Activated CD4-positive, alpha-beta T cell treated with anti-CD3 and anti-CD28 coated beads, Interleukin-2, amount 50 U/mL, for 4 hours (primary cell): ENCODE data around the gene ACTL10.

ENCODE experiments used
- DNase-seq, 2 experiments: peaks; one replicate each; pipeline ENCODE4 v3.0.0-alpha.2; 2020

Gene ACTL10

DNA sequence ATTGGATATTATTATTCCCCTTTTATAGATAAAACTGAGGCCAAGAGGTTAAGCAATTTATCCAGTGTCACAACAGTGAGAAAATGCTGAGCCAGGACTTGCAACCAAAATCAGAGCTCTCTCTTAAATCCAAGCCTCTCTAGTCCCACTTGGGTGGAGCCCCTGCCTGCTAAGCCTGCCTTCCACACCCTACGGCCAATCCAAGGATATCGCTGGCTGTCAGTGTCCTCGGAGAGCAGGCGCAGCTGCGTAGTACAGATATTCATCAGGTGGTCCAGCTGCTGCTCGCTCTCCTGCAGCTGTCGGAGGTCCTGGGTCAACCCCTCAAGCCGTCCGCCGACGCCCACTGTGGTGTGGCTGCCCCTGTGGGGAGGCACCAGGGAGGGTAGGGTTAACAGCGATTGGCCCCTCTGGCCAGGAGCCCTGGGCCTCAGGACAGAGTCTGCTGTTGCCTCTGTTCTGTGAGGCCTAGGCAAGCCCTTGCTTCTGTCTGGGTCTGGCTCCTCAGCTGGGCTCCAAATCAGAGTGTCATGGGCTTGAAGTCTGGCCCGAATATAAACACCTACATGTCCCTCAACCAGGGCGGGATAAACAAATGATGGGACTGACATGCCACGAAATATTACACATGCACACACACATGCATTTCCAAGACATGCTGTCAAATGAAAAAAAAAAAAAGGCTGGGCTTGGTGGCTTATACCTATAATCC, 11.4 kb downstream of the ACTL10 start:
- DNase-seq = no peak

DNA sequence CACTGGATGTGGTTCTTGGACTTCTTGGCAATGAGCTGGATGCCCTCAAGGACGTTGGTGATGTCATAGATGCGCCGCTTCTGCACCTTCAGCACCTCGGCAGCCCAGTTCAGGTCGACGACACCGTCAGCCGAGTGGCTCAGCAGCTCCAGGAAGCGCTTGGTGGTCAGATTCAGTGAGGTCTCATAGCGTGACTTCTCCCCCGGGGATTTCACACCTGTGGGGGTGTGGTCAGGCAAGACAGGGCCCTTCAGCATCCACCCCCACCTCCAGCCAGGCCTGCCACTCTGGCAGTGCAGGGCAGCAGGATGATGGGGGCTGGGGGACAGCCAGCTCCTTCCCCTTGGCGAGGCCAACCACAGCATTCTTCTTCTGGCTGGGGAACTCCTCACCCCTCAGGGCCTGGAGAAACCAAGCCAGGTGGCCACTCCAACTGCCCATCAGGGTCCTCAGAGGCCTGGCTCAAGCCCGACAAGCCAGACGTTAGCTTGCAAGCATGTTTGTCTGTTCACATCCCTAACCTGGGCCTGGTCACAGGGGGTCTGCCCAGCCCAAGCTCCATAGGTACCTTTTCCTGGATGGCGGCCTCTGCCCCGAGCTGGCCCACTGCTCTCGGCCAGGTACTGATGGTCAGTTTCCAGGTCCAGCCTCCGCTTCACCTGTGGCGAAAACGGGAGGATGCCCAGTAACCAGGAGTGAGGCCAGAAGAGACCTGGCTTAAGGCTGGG, 13.2 kb downstream of the ACTL10 start:
- DNase-seq = peak in 1 of 2 experiments; percentile 12

DNA sequence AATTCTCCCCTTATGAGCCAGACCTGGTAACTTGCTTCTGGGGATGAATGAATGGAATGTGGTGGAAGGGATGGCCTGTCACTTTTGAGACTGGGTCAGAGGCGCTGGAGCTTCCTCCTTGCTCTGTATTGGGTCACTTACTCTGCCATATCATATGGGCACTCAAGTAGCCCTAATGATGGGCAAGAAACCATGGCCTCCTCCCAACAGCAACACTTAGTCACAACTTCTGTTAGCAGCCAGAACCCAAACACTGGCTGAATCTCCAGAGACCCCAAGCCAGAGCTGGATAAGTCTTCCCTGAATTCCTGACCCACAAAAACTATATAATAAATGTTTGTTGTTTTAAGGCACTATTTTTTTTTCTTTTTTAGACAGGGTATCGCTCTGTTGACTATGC, 13.9 kb downstream of the ACTL10 start:
- no peak for DNase-seq

DNA sequence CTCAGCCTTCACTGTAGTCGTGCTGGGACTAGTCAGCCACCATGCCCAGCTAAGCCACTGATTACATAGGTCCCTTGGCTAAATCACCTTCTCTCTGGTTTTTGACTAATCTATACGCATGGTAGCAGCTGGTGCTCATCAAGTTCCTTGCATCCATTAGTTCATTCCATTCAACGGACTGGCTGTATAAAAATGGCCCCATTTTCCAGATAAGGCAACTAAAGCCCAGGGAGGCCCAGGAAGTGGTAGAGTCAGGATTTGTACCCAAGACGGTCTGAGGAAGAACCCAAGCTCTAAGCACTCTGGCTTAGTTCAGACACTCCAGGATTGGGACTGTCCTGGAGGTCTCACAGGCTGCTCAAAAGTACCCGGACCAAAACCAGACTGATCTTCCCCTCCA, 14.5 kb downstream of the ACTL10 start:
- no peak for DNase-seq

DNA sequence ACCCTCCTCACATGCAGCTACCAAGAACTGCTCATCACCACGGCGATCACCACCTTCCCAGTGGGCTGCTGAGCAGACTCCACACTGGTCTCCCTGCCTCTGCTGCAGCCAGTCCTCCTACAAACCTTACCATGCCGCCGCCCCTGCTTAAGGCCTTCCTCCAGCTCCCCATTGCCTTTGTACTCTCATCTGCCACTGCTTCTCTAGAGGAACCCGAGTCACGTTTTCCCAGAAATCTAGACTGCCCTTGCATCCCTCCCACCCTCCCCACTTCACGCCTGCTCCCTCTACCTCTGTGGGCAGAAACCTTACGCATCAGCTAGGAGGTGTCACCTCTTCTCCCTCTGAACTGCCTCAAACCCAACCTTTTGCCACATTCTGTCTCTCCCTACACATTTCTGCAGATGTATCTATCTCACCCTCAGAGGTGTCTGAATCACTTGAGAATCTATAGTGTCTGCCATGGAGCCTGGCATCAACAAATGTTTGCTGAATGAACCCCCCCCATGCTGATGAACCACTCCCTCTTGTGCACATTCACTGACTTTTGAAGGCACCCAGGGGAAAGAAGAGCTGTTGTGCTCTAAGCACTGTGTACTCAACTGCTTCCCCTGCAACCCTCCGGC, 15.1 kb downstream of the ACTL10 start:
- no peak for DNase-seq

DNA sequence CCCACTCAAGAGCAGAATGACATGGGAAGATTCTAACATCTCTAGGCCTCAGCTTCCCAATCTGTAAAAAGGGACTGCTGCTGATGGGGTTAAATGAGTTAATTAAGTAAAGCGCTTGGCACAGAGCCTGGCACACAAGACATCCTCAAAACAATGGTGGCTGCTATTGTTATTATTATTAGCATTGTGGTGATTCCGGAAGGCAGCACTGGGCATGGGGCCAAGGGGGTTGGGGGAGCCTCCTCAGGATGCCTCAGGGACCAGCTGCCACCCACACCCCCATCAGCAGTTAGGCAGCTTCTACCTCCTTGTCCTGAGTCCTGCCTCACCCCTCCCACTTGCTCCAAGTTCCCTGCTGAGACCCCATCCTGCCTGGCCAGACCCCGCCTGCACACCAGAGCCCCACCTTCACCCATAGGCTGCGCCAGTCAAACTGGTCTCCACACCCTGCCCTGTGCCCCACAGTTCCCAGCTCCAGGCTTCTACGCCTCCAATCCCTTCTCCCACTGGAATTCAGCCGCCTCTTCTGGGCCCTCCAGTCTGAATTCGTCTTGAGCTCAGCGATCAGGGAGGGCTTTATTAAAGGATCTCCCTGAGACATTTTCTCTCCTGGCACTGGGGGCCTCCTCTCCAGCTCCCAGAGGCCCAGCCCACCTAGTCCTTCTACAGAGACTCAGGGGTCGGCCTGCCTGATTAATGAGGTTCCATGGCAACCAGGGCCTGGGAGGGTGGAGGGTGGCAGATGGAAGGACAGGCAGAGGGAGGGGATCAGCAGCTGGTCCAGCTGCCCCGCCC, 18.0 kb downstream of the ACTL10 start:
- no peak for DNase-seq

DNA sequence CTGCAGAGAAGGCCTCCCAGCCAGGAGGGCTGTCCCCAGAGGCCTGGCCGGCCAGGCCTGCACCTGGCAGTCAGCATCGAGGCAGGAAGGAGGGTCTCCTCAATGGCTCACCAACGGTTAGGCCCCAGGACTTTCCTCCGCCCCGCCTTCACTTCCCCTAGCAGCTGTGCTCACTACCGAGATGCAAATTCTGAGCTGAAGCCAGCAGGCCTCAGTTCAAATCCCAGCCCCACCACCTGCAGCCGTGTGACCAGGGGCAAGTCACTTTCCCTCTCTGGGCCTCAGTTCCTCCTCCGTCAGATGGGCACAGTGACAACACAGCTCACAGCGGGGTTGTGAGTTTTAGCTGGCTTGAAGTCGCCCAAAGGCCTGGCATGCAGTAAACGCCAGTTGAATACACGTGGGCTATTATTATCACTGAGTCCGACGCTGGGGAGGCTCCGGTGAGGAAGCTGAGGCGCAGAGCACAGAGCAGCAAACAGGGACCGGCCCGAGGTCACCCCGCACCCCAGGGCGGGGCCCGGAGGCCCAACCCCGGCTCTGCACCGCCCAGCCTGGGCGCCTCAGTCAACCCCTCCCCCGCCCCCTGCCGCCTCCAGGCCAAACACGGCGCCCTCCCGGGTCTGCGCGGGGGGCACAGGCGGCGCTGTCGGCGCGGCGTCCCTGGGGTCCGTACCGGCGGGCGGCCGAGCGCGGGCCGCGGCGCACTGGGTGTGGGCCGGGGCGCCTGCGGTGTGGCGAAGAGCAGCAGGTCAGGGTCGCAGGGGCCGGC, 18.8 kb downstream of the ACTL10 start:
- DNase-seq = no peak

DNA sequence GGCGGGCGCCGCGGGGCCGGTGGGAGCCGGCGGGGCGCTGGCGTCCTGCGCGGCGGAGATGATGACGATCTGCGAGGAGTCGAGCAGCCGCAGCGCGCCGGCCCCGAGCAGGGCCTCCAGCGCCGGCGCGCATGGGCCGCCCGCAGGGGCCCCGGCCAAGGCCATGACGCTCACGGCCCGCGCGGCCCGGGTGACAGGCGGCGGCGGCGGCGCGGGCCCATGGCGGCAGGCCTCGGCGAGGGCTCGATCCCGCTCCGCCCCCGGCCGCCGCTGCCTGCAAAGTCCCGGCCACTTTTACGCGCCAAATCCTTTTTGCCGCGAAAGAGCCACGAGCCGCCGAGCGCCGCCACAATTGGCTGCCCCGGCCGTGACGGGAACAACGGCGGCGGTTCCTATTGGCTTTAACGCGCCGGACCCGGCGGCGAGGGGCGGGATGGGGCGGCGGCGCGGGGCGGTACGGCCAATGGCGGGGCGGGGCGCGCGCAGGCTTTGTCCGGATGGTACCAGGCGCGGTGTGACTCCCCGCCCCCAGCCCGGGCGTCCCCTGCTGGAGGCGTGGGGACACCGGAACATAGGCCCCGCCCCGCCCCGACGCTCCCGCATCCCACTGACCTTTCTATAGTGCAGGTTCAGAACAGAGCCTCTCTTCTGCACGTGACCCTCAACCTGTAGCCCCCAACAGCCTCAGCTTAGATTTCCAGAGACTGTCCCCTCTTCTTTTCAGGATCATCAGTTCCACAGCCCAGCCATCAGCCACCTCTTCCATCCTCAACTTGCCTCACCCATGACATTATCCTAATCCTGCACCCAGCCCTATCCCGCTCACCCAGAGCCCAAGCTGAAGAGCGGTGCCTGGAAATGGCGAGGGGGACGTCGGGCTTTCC, 19.6 kb downstream of the ACTL10 start, which contains the start of gene E2F1:
Gene E2F1, minus strand, starts transcription at position 286 of the 884 bp plus-strand sequence. Its CDS starts 121 bp downstream, at position 165.
- peak; percentile 89 for DNase-seq

DNA sequence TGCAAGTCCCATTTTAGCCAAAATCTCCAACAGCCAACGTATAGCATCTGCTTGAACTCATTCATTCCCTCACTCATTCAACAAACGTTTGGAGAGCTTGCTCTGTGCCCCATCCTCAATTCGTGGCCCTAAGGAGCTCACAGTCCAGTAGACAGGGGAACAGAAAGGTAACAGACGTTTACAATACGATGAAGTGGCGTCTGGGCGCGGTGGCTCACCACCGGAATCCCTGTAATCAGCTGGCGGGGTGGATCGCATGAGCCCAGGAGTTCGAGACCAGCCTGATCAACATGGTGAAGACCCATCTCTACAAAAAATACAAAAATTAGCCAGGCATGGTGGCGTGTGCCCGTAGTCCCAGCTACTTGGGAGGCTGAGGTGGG, 20.2 kb downstream of the ACTL10 start:
- DNase-seq = no peak

DNA sequence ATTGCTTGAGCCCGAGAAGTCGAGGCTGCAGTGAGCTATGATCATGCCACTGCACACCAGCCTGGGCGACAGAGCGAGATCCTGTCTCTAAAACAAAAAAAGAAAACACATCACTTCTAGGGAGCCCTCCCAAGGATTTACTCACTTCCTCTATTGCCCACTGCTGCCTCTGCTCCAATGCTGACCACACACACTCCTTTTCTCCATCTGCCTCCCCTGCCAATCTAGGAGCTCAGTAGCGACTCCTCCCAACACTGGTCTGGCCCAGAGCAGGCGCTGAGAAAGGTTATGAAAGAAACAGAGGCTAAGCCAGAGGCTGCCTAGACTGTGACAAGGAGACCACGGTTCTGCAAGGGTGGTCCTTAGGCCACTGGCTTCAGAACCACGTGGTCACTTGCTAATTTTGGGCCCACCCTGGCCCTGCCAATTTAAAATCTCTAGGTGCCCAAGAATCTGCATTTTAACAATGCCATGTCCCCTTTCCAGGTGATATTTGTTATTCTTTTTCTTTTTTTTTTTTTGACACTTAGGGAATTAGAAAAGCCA, 20.7 kb downstream of the ACTL10 start:
- no peak for DNase-seq

DNA sequence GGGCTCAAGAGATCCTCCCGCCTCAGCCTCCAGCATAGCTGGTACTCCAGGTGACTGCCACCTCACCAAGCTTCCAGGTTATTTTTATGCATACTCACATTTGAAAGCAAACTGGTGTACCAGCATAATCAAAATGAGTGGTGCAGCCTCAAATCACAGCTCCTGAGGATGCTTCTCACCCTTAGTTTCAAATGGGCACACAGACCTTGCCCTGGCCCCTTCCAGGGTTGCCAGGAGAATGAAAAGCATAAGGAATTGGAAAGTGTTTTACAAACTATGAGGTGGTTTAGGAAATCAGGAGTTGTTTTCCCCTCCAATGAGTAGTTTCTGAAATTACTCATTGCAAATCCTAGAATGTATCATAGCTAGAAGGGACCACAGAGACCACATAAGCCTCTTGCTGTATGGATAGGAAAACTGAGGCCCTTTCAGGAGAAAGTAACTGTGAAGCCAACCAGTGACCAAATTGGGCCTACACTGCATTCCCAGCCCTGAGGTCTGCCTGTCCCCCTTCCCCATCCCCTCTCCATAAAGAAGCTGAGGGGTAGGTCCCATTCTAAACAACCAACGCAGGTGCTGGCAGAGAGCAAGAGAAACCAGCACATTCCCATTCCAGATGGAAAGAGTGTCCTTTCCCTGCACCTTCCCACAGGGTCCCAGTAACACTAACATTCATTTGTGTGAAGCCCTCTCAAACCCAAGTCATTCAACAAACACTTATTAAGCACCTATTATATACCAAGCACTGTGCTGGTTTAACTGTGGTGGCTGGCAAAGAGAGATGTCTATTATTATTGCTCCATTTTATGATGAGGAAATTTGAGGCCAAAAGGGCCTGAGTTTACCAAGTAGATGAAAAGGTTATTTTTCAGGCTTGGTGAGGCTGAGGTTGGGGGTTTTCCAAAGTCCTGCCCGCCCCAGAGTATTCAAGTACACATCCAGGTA, 21.5 kb downstream of the ACTL10 start:
- DNase-seq = no peak

DNA sequence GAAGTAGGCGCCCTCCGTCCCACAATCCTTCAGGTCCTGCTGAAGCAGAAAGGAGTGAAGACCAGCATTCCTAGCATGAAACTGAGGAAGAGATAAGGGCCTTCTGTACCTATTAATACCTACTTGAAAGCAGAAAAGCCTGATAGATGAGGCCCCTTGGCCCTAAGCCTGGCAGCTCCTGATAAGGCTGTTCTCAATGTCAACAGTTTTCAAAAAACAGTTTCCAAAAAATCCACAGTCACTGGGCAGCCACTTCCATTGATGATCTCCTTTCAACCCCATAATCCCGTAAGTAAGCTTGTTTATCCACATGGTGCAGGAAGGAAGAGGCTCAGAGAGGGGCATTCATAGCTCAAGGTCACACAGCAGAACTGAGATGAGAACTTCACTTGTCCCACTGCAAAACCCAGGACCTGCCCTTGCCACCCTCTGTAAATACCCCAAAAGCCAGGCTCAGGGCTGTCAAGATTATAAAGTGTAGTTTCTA, 22.2 kb downstream of the ACTL10 start:
- no peak for DNase-seq

DNA sequence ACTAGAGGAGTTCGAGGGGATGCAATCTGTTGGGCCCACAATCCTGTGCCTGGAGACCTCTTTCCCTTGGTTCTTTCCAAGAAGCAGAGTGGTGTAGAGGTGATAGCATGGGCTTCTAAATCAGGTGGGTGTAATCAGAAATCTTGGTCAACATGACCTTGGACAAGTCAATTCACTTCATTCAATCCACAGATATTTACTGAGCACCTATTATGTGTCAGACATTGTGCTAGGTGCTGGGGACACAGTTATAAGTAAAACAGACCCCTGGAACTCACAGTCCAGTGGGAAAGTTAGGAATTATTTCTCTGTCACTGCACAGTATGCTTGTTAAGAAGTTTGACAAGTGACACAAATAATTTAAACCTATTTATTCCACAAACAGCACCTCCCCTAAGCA, 22.8 kb downstream of the ACTL10 start:
- no peak for DNase-seq

DNA sequence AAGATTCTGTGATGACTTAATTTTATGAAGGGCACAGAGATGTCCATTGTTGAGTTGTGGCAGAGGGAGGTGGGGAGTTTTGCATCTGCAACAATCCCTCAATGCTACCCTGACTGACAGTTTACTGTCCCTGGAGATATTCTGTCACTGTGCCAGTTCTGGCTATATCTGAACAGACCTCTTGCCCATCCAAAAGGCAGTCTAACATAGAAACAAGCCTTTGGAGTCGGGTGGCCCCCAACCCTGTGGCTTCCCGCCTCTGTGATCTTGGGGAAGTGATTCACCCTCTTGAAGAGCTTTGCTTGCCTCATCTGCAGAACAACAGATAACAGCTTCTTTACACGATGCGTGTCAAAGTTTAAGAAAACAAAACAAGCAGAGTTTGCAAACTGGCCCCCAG, 23.2 kb downstream of the ACTL10 start:
- peak in 1 of 2 experiments; percentile 33 for DNase-seq

DNA sequence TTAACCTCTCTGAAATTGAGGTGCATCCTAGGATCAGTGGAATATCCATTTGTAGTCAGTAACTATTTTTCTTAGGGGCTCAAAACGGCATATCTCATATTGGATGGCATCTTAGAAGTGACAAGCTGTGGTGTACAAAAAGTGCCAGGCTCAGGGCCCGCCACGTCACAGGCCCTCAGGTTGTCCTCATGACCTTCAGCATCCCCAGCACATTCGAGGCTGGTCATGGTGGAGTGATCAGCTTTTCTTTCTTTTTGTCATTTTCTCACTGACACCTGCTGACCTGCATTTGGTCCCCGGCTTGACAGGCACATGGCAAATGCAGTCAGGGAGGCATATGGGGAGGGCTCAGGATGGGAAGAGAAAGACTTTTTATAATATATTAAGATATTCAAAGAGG, 26.5 kb downstream of the ACTL10 start:
- no peak for DNase-seq

DNA sequence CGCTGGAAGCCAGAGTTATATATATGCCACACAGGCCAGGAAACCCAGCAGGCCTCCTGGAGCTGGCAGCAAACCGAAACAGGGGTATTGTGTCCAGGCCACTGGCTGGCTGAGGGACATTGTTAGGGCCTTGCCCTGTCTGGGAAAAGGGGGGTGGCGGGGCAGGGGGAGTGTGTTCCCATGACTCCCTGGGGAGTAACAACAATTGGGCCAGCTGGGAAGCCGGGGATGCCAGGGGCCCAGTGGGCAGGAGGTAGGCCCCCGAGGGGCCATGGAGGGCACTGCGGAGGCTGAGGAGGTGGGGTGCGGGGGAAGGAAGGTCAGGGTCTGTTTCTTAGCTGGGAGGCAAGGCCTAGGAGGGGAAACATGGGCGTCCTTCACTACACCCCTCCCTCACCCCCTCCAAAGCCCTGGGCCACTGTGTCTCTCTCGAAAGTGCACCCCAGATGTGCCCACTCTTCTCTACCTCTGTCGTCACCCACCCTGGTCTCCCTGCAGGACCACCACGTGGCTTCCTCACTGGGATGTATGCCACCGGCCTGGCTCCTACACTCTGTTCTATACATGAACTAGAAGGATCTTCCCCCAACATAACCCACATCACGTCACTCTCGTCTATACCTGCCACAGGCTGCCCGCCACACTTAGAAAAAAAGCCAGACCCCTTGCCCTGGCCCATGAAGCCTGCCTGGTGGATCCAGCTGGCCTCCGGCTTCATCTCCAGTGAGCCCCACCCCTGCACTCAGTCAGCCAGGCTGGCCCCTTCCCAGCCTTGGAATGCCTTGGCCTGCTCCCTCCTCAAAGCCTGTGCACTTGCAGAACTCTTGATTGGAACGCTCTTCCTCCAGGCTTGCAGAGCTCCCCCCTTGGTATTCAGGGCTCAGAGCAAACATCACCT, 27.2 kb downstream of the ACTL10 start:
- DNase-seq = no peak

DNA sequence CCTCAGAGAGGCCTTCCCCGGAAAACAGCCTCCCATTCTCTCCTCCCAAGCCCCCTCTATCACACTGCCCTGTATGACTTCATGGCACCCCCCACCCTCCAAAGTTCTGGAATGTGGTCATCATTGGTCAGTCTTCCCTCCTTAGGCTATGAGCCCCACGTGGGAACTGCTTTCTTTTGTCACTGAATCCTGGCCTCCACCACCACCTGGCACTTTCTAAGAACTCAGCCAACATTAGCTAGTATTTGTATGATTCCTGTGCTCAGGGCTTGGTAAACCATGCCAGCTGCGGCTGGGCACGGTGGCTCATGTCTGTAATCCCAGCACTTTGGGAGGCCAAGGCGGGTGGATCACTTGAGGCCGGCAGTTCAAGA, 27.9 kb downstream of the ACTL10 start:
- DNase-seq = no peak

DNA sequence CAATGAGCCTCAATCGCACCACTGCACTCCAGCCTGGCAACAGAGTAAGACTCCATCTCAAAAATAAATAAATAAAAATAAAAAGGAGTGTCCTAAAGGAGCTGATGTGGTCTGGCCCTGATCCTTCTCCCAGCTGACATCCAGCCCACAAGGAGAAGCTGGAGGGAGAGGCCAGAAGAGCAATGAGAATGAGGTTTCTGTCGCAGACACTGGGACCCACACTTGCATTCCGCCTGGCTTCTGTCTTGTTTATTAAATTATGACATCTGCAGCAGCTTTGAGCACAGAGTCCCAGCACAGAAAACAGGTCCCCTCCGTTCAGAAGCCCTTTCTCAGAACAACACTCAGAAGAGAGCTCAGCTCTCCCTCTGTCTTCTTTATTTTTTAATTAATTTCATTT, 29.7 kb downstream of the ACTL10 start:
- no peak for DNase-seq

DNA sequence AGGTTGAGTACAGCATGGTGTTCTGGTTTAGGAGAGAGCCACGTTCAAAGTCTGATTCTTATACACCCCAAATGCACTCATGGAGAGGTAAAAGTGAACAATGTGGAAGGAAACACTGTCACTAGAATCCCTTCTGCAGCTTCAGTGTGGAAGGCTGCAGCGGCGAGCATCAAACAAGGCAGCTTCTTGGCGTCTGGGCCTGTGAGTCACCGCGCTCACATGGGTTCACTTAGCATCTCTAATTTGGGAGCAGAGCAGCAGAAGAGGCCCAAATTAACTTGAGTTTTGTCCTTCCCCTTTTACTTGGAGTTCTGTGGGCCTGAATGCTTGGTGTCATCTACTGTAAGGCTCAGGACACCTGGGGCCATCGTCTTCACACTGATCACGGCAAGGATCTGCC, 30.4 kb downstream of the ACTL10 start:
- no peak for DNase-seq
